IPS-15b (cell line): ENCODE data around the gene ZFAND2B.

Experiments used
- H3K27me3 ChIP-seq: one replicate; pipeline ENCODE4 v1.6.1; 2013; ENCODE audit warnings: low read length; ENCODE audit not compliant: control insufficient read depth, insufficient read depth
- H3K36me3 ChIP-seq: one replicate; pipeline ENCODE4 v1.6.1; 2013; ENCODE audit warnings: low read length; ENCODE audit not compliant: control insufficient read depth, insufficient read depth
- H3K4me1 ChIP-seq: one replicate; pipeline ENCODE4 v1.6.1; 2013; ENCODE audit warnings: mild to moderate bottlenecking, low read length; ENCODE audit not compliant: control insufficient read depth, insufficient read depth
- H3K4me3 ChIP-seq: one replicate; pipeline ENCODE4 v1.5.1; 2013; ENCODE audit warnings: low read depth, low read length
- H3K9ac ChIP-seq: one replicate; pipeline ENCODE4 v1.6.1; 2013; ENCODE audit warnings: low read depth, mild to moderate bottlenecking, low read length
- H3K9me3 ChIP-seq: one replicate; pipeline ENCODE4 v1.6.1; 2013; ENCODE audit warnings: mild to moderate bottlenecking, low read length; ENCODE audit not compliant: control insufficient read depth, insufficient read depth

Gene ZFAND2B

DNA sequence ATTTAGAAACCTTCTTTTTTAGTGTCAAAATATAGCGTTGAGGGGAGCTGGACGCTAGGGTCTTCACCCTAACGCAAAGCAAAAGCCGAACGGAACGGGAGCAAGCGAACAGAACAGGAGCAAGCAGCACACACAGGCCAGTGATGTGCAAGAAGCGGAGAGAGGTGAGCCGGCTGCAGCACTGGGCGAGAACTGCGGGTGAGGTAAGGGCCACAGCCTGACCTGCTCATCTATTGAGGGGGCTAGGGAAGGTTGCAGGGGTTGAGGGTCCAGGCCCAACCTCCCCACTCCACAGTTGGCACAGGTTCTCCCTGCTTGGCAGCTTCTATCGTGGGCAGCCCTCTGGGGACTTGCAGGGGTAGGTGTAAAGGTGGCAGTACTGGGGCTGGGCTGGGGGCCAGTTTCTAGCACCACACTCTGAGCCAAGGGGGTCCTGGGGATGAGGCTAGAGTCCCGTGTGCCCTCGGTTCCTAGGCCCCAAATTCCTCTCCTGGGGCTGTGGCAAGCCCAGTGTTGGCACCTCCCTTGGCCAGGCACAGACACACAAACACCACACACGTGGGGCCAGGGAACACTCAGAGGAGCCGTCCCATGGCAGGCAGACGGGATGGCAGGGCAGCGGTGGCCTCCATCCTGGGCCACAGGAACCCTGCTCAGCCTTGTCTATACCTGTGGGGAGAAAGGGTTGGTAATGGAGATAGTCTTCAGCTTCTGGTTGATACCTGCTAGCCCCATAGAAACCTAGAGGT lies 13.4 kb downstream of the ZFAND2B start:
- H3K9me3 ChIP-seq, result no peaks in the 10 kb centered on the region
- H3K36me3 ChIP-seq, result peaks cover 21% of the 10 kb centered on the region
- H3K4me1 ChIP-seq, result peaks cover 5% of the 10 kb centered on the region
- peak overlapping the region; percentile 47 for H3K9ac ChIP-seq
- no peak overlapping the region for H3K4me3 ChIP-seq
- H3K27me3 ChIP-seq, result no peaks in the 10 kb centered on the region

DNA sequence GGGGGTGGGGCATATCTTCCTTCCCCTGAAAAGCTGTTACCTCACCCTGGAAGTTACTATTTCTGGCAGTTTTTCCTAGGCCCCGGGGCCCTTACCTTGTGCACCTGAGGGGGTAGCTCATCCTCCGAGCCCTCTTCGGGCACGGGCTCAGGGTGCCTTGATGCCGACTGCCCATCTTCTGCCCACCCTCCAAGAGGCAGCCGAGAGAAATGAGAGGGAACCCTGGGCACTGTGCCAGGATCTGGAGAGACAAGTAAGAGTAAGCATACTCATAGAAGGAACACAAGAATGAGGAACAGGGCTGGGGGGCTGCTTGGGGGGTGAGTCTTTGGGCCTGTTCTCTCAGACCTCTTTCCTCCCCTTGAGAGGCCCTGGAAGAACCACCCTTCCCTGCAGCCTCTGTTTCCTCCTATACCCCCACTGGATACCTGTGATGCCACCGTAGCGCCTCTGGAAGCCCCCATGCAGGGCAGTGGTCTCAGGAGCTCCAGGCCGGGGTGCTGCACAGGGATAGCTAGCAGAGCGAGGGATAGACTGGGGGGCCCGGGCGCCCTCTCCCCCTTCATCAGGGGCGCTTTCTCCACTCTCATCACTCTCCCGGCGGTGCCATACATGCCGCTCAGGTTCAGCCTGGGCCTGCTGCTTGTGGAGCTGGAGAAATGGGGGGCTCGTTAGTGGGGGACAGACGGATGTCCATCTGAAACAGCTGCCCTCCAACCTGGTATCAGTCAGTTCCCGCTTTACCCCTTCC lies 14.2 kb downstream of the ZFAND2B start:
- H3K36me3 ChIP-seq, result peaks cover 29% of the 10 kb centered on the region
- no peak overlapping the region for H3K9ac ChIP-seq
- no peaks in the 10 kb centered on the region for H3K27me3 ChIP-seq
- H3K4me3 ChIP-seq, result no peak overlapping the region
- no peaks in the 10 kb centered on the region for H3K9me3 ChIP-seq
- H3K4me1 ChIP-seq, result peaks cover 5% of the 10 kb centered on the region

DNA sequence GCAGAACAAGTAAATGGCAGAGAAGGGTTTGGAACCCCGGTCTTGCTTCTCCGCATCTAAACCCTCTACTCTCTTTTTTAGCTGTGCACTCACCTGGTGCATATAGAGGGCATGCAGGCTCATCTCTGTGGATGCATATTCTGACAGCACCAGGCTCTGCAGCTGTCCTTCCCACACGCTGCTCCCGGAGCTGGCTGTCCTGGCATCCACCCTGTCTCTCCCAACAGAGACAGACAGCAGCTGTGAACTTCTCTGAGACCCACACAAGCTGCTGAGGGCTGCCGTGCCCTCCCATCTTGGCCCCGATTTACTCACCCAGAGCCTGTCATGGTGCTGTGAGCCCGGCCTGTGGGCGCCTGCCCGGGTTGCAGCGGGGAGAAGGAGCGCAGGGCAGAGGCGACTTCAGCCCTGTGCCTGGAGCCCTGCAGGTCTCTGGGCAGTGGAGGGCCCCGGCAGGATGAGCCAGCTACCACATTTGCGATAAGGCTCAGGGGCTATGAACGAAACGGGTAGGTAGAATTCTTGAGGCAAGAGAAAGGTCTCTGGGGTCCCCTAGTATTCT lies 15.5 kb downstream of the ZFAND2B start:
- H3K4me3 ChIP-seq, result no peak overlapping the region
- peaks cover 29% of the 10 kb centered on the region for H3K36me3 ChIP-seq
- no peaks in the 10 kb centered on the region for H3K27me3 ChIP-seq
- peaks cover 3% of the 10 kb centered on the region for H3K4me1 ChIP-seq
- H3K9me3 ChIP-seq, result no peaks in the 10 kb centered on the region
- H3K9ac ChIP-seq, result no peak overlapping the region

DNA sequence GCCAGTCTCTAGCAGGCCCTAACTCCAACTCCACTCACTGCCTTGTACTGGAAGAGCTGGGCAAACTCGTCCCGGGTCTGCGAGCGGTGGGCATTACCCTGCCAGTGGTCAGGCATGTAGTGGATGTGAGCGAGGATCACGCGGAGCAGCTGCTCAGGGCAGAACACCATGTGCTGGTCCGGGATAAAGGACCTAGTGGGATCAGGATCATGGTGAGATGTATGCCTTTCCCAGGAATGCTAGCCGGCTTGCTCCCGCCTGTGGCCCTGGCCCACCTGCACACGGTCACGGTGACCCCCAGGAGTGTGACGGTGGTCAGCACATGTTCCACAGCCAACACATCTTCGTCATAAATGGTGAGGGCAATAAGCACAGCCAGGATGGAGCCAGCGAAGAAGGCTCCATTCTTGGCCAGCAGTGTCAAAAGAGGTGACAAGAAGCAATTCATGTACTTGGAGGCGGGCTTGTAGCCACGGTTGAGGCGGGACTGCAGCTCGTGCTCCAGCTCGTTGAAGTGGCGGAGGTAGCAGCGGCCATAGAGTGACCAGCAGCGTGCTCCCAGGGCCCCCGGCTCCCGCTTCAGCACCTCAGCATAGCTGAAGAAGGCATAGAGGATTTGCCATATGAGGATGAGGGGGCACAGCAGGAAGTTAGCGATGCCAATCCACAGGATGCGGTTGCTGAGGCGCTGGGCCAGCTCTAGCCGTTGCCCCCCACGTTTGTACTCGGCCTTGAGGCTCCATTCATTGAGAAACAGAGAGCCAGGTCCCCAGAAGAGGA lies 17.4 kb downstream of the ZFAND2B start:
- no peaks in the 10 kb centered on the region for H3K9me3 ChIP-seq
- no peak overlapping the region for H3K4me3 ChIP-seq
- H3K36me3 ChIP-seq, result peaks cover 29% of the 10 kb centered on the region
- no peaks in the 10 kb centered on the region for H3K27me3 ChIP-seq
- H3K9ac ChIP-seq, result no peak overlapping the region
- H3K4me1 ChIP-seq, result peaks cover 3% of the 10 kb centered on the region

DNA sequence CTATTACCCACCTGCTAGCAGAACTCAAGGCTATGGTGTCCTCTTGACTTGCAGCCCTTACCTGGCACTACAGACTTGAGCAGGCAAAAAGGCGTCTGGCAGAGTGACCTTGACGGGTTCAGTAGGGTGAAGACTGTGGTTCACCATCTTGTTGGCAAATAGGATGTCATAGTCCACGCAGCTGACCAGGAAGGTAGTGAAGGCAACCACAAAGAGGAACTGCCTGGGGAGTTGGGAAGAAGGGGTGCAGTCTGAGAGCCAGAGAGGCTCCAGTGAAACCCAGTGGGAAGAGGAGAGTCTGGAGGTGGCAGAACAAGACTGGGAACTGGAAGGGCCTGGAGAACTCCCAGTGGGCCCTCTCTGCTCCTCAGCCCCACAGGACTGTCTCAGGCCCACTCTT lies 18.8 kb downstream of the ZFAND2B start:
- H3K4me3 ChIP-seq, result no peak overlapping the region
- no peak overlapping the region for H3K9ac ChIP-seq
- no peaks in the 10 kb centered on the region for H3K4me1 ChIP-seq
- H3K36me3 ChIP-seq, result peaks cover 28% of the 10 kb centered on the region
- no peaks in the 10 kb centered on the region for H3K27me3 ChIP-seq
- H3K9me3 ChIP-seq, result no peaks in the 10 kb centered on the region

DNA sequence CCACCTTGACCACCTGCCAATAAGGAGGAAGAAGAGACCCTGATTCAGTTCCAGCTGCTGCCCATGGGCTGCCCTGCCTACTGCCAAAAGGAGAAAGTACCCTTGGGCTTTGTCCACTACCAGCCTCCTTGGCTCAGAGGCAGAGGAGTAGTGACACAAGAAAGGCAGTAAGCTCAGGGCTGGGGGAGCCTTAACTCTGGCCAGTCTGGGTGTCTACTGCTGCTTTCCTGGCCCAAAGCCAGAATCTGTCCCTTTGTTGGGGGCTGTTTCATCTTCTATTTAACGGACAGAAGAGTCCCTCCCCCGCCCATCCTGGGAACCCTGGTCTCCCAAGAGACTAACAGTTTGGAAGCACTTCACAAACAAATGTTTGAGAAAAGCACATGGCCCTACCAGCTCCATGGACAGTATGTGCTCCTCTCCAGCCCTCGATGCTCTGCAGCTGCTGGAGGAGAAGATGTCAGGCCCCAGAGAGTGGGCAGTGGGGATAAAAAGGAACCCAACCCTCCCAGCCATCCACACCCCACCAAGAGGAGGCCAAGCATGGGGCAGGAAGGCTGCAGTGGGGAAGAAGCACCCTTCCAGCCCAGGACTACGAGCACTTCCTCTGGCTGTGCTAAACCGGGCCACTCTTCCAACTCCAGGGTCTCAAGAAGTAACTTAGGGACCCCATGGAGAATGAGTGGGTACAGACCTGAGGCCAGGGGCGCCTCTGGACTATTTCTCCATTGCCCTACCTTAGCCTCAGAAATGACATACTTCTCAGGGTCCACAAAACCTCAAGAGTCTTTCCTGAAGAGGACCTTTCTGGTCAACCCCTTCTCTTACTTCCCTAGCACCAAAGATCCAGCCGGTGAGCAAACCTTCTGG lies 21.7 kb downstream of the ZFAND2B start:
- Histone ChIP-seq H3K4me1 (no peaks in the 10 kb centered on the region), H3K36me3 (peaks cover 36% of the 10 kb centered on the region), H3K27me3 (no peaks in the 10 kb centered on the region), H3K9me3 (no peaks in the 10 kb centered on the region), H3K4me3 (peak overlapping the region; percentile 98), H3K9ac (peak overlapping the region; percentile 76)

DNA sequence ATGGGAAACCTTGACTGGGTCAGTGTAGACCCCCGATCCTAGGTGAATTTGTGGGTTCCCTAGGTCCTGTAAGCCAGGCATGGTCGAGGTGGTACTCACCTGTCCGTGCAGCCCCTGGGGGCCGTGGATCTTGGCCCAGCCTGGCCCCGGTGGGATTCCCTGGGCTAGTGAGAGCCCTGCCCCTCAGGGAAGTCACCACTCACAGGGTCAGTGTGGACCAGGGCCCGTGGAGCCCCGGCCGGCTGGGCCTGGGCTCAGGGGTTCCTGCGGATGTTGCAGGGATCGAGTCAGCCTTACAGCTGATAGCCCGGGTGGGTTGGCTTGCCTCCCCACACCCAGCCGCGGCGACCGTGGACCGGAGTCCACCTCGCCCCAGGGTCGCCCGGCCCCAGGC lies 22.3 kb downstream of the ZFAND2B start:
- H3K36me3 ChIP-seq, result peaks cover 35% of the 10 kb centered on the region
- no peaks in the 10 kb centered on the region for H3K4me1 ChIP-seq
- no peaks in the 10 kb centered on the region for H3K27me3 ChIP-seq
- peak overlapping the region; percentile 76 for H3K9ac ChIP-seq
- H3K9me3 ChIP-seq, result no peaks in the 10 kb centered on the region
- H3K4me3 ChIP-seq, result peak overlapping the region; percentile 98

DNA sequence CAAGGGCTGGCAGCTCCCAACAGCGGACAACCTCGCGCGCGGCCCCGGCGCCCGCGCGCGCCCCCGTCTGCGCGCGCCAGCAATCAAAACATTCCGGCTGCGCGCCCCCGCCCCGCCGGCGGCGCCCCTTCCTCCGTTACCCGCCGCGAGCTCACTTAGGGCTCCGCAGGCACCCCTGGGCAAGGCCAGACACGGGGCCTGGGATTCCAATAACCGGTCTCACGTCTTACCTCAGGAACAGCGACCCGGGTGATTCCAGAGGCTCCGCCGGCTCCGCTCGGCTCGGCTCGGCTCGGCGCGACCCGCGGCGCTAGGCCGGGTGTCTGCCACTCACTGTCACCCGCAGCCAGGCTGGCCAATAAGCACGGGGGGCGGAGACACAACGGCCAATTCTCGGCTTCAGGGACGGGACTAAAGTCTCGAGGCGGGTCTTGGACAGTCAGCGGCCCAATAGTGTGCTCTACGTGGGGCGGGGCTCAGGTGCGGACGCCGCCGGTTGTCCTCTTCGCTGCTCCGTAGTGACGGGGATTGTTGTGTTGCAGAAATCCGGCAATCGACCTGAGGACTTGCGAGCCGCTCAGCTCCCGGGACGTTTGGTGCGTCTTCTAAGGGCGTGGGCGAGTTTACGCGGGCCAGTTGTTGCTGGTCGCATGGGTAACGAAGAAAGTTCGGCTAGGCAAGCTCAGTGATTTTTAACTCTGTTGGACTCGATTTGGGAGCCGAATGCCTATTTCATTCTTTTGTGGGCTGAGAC lies 22.9 kb downstream of the ZFAND2B start, which contains the start of the genes ANKZF1 and ATG9A:
Gene ANKZF1 (plus strand): TSS at position 502 of the 754 bp plus-strand sequence. CDS start 452 bp downstream, outside the sequence.
Gene ATG9A (minus strand): TSS at position 332 of the 754 bp plus-strand sequence. CDS start 1,612 bp downstream, outside the sequence.
- peak within 1 kb of the TSS; percentile 98 for H3K4me3 ChIP-seq
- H3K4me1 ChIP-seq, result no peaks in the 10 kb centered on the region
- peaks cover 35% of the 10 kb centered on the region for H3K36me3 ChIP-seq
- no peaks in the 10 kb centered on the region for H3K9me3 ChIP-seq
- H3K9ac ChIP-seq, result peak within 1 kb of the TSS; percentile 90
- H3K27me3 ChIP-seq, result no peaks in the 10 kb centered on the region

DNA sequence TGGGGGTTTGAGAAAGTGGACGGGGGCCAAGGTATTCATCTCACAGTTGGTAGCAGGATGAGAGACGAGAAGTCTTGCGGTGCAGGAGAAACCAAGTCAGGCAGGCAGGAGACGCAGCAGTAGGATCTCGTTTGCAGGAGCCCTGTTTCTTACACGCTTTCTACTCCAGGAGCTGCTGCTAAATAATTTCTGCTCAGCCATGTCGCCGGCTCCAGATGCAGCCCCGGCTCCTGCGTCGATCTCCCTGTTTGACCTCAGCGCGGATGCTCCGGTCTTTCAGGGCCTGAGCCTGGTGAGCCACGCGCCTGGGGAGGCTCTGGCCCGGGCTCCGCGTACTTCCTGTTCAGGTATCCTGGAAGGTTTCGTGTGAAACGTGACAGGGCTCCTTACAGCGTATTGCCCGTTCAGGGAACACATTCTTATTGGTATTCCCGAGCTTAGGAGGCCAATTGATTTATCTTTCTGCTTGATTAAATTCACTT lies 23.5 kb downstream of the ZFAND2B start:
- Histone ChIP-seq H3K36me3 (peaks cover 29% of the 10 kb centered on the region), H3K9ac (peak overlapping the region; percentile 90), H3K27me3 (no peaks in the 10 kb centered on the region), H3K4me1 (no peaks in the 10 kb centered on the region), H3K9me3 (no peaks in the 10 kb centered on the region), H3K4me3 (peak overlapping the region; percentile 98)

DNA sequence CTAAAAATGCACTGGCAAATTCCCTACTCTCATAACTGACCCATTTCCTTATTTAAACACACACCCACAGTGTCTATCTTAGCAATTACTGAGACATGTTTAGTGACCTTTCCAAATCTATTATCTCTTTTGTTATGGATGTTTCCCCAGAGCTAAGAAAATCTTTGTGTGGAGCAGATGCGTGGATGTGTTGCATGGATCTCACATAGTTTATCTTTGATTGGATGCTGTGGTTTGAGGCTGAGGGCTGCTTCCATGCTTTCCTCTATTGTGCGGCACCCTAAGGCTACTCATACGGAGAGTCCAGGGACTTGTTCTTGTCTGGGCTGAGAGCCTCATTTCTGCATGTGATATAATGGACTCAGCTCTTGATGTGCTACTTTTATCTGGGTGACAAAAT lies 27.7 kb downstream of the ZFAND2B start:
- no peak overlapping the region for H3K9ac ChIP-seq
- H3K36me3 ChIP-seq, result peaks cover 38% of the 10 kb centered on the region

More for the DNA sequence above, 27.7 kb downstream of the ZFAND2B start:
- H3K4me1 ChIP-seq, result no peaks in the 10 kb centered on the region
- H3K27me3 ChIP-seq, result no peaks in the 10 kb centered on the region
- H3K4me3 ChIP-seq, result no peak overlapping the region
- no peaks in the 10 kb centered on the region for H3K9me3 ChIP-seq
